SHP77 (cell line): Measurements from ENCODE around the gene CRYL1.

Source experiments
- DNase-seq, 2 experiments: peaks; one replicate each; lab custom pipeline; 2025; lab: John Stamatoyannopoulos, UW

Gene CRYL1

DNA sequence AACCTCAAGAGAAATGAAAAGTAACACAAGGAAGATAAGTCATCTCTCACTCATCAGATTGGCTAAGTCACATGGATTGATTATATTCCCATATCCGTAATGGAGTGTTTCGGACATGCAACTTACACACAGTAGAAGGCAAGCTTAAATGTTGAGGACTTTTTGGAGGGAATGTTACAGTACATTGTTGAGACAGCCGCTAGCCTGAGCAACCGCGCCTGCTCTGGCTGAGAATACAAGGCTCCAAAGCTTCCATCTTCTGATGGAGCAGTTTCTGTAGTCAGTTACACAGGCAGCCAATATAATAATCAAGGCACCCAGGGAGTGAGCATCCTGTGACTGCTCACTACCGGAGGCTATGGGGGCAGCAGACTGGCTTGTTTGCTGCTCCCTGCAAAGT is 1.0 kb upstream of the CRYL1 start:
- DNase-seq = peak in 1 of 2 experiments; percentile 10

DNA sequence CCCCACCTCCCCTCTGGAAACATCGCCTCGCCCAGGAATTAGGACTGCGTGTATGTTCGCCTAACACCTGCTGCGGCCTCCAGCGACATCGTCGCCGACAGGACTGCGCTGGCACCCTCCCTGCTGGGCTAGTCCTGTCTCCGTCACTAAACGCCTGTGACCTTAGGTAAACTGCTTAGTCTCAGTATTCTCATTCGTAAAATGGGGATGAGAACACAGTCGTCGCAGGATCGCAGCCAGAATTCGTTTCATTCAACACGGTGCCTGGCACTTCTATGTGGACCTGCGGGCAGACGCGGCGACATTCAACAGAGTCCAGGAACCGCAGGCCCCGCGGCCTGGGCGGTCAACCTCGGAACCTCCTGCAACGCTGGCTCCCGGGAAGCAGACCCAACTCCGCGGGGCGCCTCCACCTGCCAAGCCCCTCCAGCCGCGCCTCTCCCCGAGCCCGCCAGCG is 485 bp downstream of the CRYL1 start:
- DNase-seq = peak; percentile 24 to 67

- no peak for DNase-seq
Measured at GRCh38 chr13:20521364-20522115, 4.1 kb downstream of the CRYL1 start.

GRCh38 chr13:20519875-20520274 is 5.8 kb downstream of the CRYL1 start:
- no peak for DNase-seq

DNA sequence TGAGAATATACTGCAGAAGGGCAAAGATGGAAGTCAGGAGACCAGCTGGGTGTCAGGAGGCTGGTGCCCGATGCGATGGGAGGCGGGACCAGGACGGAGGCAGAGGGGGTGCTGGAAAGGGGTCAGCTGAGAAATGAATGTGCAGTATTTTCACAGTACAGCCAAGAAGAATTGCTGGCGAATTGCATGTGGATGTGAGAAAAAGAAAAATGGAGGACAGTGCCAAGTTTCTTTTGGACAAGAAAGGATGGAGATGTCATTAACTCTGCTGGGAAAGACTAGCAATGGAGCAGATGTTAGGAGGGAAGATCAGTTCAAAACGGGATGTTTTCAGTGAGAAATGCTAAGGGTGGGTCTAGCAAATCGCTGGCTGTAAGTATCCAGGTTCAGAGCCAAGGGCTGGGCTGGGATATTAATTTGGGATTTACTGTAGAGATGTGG is 7.0 kb downstream of the CRYL1 start:
- peak; percentile 49 to 54 for DNase-seq

GRCh38 chr13:20514866-20515265 is 10.8 kb downstream of the CRYL1 start:
- no peak for DNase-seq

DNA sequence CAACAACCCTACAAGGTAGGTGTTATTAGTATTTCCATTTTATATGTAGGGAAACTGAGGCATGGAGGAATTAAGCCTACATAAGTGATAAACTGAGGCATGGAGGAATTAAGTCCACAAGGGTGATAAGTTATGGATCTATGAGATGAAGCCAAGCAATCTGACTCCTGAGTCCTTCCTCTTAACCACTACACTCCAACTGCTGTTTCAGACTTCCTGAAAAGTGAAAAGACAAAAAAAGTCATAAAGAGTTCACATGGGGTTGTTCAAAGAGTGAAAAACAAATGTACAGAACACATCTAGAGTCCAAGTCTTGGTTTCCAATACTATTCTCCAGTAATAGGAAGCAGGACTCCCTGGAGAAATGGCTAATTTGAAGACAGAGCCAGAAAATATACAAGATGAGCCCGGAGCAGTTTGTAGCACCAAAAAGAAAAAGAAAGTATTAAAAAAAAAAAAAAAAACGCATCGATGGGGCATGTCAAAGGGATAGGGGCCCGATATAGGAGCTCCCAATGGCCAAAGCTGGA is 12.1 kb downstream of the CRYL1 start:
- DNase-seq = no peak

DNA sequence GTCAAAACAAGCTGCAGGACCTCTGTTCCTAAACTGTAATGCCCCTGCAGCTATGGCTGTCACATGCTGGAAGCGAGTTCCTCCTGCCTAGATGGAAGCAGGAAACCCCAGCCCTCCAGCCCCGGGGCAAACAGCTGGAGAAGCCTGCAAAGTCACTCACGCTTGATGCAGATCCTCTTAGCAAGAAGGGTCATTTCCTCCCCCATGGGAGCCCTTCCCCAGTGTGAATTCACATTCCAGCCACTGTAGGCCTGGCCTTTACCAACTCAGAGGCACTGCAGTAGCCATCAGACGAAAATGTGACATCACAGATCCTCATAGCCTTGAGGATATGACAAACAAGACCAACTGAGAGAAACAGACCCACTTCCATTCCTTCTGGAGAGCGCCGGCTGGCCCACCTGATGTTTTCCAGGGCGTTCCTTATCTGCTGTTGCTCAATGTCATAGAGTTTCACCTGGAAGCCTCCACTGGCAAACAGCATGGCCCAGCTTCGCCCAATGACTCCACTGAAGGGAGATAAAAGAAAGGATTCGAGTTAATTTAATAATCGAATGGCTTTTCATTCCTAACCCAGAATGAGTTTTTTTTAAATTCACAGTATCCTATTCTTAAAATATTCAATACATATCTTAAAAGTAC is 13.5 kb downstream of the CRYL1 start:
- no peak for DNase-seq

- no peak for DNase-seq
Measured at GRCh38 chr13:20506696-20507095, 19.0 kb downstream of the CRYL1 start.

DNA sequence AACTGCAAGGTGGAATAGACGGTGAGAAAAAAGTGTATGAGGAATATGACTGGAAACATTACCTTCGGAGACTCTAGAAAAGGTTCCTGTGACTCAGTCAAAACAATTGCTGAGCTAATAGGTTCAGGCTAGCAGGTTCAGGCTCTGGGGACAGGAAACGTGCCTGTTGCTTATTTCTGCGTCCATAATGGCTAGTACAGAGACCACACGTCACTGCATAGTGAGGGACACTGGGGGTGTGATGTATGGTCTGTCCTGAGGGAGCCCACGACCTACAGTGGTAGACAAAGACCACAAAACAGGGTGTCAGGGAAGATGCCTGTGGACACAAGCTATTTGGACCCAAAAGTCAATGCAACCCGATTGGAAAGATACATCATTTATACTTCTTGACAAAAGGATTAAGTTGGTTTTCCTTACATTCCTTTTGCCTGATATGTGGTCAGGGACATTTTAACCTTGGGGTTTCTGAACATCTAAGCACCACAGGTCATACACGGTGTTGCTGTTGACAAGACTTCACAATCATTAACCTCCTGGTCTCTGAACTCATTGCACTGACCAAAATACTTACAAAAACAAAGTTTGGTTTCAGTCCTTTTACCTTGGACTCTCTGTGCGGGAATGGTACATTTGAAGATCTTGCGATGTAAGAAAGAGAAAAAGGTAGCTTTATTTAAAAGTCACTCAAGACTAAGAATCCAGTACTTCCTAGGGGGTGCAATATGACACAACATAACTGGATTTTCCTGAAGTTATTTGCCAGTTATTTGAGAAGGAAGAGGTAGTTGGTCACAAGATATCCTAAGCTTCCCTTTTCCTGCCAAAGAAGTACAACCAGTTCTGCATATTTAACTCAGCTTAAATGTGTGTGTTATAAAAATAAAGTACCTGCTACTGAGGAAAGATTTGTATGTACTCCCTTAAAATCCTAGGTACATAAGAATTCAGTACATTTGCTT is 20.0 kb downstream of the CRYL1 start:
- DNase-seq = no peak

DNA sequence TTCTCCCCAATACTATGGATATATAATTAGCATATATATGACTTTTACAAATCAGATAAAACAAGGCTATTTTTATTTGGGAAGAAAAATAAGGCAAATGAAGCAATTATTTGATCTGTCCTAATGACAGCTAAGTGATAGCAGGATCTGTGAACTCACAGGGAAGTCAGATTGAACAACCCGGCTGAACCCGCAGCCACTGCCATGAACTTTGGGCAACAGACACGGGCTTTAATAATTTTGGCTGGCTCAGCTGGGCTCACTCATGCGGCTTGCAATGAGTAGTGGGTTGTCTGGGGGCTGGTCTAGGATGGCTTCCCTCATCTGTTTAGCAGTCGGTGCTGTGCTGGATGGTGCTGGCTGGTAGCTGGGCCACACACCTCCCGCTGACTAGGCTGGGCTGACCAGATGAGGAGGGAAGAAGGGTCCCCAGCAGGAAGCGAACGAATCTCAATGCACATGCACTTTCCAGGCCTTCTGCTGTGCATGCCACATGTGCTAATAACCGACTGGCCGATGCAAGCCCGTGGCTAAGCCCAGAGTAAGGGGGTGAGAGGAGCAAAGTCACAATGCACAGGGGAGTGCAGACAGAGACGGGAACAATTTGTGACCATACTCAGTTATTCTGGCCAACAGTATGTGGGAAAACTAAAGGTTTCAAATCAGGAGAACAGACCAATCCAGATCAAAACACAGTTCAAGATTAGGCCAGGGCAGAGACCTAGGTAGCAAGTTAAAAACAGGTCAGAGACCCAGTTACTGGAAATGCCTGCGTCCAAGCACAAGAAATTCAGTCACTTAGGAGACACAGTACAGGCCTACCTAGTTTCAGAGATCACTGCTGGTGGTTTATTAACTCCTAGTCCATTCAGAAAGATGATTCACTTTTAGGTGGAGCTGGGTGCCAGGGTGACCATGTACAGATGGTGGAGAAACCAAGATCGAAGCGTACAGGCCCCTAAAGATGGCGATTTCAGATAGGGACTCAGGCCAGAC is 22.3 kb downstream of the CRYL1 start:
- no peak for DNase-seq

GRCh38 chr13:20501592-20501991 is 24.1 kb downstream of the CRYL1 start:
- no peak for DNase-seq

DNA sequence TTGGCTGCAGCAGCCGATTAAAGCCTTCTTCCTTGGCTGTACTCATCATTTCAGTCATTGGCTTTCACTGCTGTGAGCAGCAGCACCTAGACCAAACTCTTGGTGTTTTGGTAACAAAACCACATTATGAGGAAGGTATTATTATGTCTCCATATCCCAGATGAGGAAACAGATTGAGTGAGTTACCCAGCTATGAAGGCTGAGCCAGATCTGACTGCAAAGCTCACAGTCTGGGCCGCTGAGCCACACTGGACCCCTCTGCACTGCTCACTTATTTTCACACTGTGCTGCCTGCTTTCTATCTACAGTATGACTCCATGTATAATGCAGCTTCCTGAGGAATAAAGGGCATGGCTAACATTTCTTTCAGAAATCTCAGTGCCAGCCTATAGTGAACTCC is 24.5 kb downstream of the CRYL1 start:
- no peak for DNase-seq

DNA sequence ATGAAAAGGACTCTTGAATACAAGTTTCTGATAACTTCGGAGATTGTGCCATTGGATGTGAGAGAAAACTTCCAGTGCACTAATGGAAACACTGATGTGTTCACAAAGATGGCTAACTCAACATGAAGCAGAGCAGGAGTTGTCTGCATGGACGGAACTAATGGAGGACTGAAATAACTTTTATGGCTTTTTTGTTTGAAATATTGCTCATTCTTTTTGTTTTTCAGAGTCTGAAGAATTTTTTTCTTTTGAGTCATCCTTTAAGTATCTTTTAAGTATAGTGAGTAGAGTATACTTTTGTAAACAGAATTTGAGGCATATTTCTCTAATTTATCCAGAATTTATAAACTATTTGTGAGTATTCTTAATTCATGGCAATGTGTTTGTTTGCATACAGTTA is 25.7 kb downstream of the CRYL1 start:
- DNase-seq = no peak

DNA sequence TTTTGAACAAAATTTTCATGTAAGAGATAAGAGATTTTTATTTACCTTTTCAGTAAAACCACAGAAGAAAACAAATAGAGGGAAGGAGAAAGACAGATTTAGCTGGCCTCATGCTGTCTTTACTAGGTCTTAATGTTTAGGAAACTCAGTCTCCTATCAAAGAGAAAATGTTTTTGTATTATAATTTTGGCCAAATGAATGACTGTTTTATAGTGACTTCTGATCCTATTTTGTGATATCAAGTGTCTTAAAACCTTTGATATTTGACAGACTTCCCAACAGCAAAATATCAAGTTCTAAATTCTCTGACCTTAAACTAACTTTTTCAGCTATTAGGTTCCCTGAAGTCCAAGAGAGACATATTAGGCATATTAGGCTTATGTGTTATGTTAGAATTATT is 27.0 kb downstream of the CRYL1 start:
- no peak for DNase-seq

- no peak for DNase-seq
Measured at GRCh38 chr13:20498129-20498528, 27.5 kb downstream of the CRYL1 start.

DNA sequence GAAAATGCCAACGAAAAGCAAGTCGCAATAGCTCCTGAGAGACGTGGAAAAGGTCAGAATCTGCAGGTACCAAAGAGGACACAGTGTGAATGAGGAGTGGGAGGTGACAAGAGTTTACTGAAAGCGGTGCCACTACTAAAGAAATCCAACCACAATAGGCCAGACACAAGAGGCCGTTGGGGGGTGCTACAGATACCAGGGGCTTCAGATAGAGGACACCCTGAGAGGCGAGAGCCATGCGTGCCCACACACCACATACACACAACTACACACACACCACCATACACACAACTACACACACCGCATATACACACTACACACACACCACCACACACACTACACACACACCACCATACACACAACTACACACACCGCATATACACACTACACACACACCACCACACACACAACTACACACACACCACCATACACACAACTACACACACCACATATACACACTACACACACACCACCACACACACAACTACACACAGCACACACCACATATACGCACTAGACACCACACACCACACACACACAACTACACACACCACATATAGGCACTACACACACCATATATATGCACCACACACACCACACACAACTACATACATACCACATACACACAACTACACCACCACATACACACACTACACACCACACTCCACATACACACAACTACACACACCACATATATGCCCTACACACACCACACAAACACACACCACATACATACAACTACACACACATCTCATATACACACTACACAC is 28.5 kb downstream of the CRYL1 start:
- DNase-seq = no peak

DNA sequence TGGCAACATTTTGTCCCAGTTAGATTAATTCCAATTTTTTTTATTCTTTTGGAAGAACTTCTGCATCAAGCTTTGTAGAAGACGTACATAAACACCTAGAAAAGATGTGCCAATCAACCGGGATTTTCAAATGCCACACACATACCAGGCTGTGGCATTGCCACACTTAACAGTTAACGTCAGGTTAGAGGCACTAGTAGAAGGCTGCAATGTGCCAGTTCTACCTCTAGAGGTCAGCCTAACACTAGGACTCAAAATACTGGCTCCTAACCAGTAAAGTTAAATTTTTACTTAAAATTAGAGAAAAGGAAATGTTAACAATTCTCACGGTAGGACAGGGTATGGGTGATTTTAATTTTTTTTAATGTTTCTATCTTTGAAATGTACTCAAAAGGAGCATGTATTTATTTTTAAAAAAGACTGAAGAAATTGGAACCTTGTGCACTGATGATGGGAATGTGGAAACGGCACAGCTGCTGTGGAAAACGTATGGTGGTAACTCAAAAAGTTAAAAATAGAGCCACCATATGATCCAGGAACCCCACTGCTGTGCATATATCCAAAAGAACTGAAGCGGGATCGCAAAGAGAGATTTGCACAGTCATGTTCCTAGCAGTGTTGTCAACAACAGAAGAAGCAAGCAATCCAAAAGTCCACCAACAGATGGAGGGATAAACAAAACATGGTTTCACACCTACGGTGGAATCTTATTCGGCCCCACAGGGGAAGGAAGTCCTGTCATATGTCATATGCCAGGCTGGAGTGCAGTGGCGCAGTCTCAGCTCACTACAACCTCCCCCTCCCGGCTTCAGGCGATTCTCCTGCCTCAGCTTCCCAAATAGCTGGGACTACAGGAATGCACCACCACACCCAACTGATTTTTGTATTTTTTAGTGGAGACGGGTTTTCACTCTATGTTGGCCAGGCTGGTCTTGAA is 30.3 kb downstream of the CRYL1 start:
- peak in 1 of 2 experiments; percentile 11 for DNase-seq

- no peak for DNase-seq
Measured at GRCh38 chr13:20494656-20495055, 31.0 kb downstream of the CRYL1 start.
